SH-SY5Y (cell line): ENCODE measurements around the gene OSBPL8.

Experiments used
- GATA2 ChIP-seq: IDR thresholded peaks from 2 replicates; pipeline ENCODE4 v1.6.1; 2011; ENCODE audit warnings: mild to moderate bottlenecking, low read depth, low read length
- GATA3 ChIP-seq: IDR thresholded peaks from 2 replicates; pipeline ENCODE4 v1.6.1; 2011; ENCODE audit warnings: low read depth, mild to moderate bottlenecking, low read length, moderate library complexity

DNA sequence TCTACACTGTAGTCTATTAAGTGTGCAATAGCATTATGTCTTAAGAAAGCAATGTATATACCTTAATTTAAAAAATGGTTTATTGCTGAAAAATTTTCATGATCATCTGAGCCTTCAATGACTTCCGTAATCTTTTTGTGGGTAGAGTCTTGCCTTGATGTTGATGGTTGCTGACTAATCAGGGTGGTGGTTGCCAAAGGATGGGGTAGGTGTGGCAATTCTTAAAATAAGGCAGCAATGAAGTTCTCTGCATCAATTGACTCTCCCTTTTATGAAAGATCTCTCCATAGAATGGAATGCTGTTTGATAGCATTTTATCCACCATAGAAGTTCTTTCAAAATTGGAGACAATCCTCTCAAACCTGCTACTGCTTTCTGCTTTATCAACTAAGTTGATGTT is 252.5 kb downstream of the OSBPL8 start:
- TF ChIP-seq GATA3 (no peak), GATA2 (no peak)
